GM18951 (cell line): ENCODE data around the gene RBM39.
"Not testable (repeated sequence)": the region's sequence is repeated elsewhere in the genome, so short reads cannot be mapped to it uniquely, and the experiment has no call there.

Experiments used
- POLR2A ChIP-seq: IDR thresholded peaks from 4 replicates; pipeline ENCODE4 v1.6.1; 2011; ENCODE audit warnings: mild to moderate bottlenecking; ENCODE audit not compliant: insufficient read length, insufficient read depth; ENCODE audit errors: extremely low read depth
- in situ Hi-C: fragments of 300-500 bp; cut with MboI; formaldehyde crosslinking; loops from one replicate; pipeline ENCODE4 v1.12.0; 2022; ENCODE audit warnings: low sequenced_read_pairs, mixed read lengths, inconsistent platforms; ENCODE audit not compliant: unreplicated experiment

The RBM39 gene

GRCh38 chr20:35711588-35712209, 30.4 kb downstream of the RBM39 start:
- TF ChIP-seq POLR2A, result no peak

DNA sequence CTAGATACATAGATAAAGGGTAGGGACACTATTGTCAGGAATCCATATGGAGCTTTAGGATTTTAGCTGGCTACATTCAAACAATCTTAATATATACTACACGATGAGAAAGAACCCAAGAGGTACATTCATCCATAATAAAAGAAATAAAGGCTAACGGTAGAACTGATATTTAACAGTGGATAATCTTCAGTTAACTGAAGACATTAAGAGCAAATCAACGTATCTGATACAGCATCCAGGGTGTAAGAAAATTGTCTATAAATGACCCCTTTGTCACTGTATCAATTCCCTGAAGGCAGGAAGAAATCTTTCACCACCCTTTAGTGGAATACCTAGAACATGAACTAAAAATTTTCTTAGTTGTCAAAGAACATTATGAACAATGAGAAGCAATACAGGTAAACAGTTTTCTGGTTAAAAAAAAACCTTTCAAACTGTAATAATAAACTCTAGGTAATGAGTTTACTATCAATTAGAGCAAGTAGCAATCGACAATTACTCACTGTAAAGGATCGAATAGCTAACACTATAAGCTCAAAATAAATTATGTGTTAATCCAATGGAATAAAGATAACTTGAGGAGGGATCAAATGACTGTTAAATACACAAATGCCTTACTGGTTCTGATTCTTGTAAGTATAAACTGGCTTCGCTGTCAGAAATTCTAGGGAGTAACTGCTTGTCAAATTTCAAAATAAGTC, 31.0 kb downstream of the RBM39 start:
- in situ Hi-C loops, result no loop called here
- no peak for TF ChIP-seq POLR2A

More at GRCh38 chr20:35711588-35712209, 30.4 kb downstream of the RBM39 start:
- in situ Hi-C loops, result no loop called here

GRCh38 chr20:35710039-35710438, 32.0 kb downstream of the RBM39 start:
- in situ Hi-C loops, result no loop called here
- TF ChIP-seq POLR2A, result no peak

GRCh38 chr20:35709259-35709658, 32.8 kb downstream of the RBM39 start:
- no peak for TF ChIP-seq POLR2A
- in situ Hi-C loops, result no loop called here

DNA sequence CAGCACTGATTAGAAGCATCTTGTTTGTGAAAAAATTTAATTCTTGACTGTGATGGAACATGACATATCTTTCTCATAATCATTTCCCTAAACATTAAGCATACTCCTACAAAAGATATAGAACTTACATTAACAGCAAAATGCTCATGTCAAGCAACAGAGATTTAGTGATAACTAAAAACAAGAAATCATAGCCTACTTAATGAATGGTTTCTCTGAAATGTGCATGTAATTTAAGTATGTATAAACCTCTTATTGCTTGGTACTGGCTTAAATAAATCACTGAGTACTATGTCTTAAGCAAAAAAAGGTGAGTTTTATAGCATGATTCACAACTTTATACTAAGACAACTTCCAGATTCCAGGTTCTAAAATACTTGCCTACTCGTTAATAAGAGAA, 33.6 kb downstream of the RBM39 start:
- no peak for TF ChIP-seq POLR2A
- in situ Hi-C loops, result no loop called here

- in situ Hi-C loops, result not testable (repeated sequence)
These were observed 35.2 kb downstream of the RBM39 start for GRCh38 chr20:35706591-35707529.

DNA sequence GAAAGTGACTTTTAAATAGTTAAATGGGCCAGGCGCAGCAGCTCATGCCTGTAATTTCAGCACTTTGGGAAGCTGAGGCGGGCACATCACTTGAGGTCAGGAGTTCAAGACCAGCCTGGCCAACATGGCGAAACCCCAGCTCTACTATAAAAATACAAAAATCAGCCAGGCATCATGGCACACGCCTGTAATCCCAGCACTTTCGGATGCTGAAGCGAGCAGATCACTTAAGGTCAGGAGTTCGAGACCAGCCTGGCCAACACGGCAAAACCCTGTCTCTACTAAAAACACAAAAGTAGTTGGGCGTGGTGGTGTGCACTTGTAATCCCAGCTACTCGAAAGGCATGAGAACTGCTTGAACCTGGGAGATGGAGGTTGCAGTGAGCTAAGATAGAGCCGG, 36.2 kb downstream of the RBM39 start:
- in situ Hi-C loops, result not testable (repeated sequence)

GRCh38 chr20:35704514-35705261, 37.4 kb downstream of the RBM39 start:
- in situ Hi-C loops, result no loop called here
- no peak for TF ChIP-seq POLR2A

DNA sequence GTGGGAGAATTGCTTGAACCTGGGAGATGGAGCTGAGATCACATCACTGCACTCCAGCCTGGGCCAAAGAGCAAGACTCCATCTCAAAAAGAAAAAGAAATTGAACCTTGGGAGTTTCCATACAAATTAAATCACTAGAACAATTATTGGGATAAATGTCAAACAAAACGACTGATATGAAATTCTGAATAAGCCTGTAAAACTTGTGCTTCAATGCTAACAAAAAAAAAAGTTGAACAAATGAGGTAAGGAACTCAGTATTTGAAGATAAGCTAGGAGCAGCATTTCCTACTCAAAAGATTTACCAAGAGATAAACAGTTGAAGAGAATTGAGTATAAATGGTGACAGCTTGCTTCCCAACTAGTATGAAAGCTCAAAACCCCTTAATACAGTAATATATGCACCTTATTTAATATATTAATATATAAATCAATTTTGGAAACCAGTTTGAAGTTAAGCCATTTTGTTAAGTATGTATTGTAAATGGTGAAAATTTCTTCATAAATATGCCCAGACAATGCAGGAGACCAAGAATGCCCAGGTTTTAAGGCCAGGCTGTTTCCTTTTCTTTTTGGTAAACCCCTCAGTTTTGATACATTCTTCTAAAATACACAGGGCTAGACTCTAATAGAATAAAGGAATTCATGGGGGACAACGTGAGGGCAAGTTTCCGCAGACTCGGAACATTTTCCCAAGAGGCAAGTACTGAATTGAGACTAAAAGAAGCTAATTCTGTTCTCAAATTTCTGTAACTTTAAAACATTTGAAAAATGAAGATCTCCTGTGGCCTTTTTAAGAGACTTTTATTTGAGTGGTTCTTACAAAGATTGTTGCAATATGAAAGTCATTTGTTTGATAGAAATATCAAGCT, 39.0 kb downstream of the RBM39 start:
- no peak for TF ChIP-seq POLR2A
- in situ Hi-C loops, result no loop called here

DNA sequence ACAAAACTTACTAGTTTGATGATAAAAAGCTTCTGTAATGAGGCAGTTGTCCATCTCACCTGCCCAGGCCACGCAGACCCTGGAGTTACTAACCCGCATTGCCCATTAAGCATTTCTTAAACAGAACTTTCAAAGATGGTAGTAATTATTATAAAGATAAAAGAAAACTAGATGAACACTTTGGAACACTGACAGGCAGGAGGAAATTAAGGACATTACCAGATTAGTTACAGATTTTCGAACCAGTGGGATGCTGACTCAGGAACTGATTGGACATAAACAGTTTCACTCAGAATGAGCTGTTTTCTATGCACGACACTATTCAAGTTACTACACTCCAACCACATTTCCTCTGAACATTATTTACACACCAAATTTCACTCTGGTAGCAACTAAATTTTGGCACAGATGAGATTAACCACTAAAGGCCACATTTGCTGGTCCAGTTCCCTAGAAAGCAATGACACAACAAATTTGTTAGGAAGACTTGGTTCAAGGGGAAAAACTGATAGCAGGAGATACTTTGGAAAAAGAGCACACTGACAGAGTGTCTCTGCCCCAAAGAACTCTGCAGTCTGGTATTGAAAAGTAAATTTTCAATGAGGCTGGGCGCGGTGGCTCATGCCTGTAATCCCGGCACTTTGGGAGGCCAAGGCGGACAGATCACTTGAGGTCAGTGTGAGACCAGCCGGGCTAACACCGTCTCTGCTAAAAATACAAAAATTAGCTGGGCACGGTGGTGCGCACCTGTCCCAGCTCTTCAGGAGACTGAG, 39.8 kb downstream of the RBM39 start:
- peak; percentile 6 for TF ChIP-seq POLR2A
- in situ Hi-C loops, result no loop called here

DNA sequence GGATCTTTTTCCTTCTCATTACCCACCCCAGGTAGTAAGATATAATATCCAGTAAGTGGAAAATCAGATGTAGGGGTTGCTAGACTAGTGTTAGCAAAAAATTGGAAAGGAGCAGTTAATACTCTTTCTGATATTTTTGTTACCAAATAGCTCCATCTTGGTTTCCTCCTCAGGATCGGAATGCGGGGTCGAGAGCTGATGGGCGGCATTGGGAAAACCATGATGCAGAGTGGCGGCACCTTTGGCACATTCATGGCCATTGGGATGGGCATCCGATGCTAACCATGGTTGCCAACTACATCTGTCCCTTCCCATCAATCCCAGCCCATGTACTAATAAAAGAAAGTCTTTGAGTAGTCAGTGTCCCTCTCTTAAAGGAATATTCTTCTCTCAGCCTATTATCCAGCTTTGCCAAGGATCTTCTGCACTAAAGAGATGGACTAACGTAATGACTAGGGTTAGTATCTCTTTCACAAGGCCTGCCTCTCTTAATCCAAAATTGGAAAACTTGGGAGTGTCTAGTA, 41.4 kb downstream of the RBM39 start:
- peak; percentile 8 for TF ChIP-seq POLR2A
- in situ Hi-C loops, result no loop called here
